PC-3 (cell line): Measurements from ENCODE around the gene VARS2. TPM values are rescaled to one million over a fixed set of nuclear protein-coding genes. Genes with fewer than 3 reads are reported as not detected.
"Not testable (repeated sequence)": the region's sequence is repeated elsewhere in the genome, so short reads cannot be mapped to it uniquely, and the experiment has no call there.

Experiments used
- ATAC-seq: fragments of 200-7000 bp; cut with Tn5 transposase; 2 replicates; pipeline ENCODE4 v1.9.1; 2020; ENCODE audit warnings: mild to moderate bottlenecking, moderate library complexity
- BruUV-seq: library from RNA; stranded (reverse); fragments of 400-500 nt; replicated peaks from 2 replicates; lab custom pipeline; 2021; lab: Mats Ljungman, UMichigan
- CTCF ChIA-PET: fragments of 300-600 bp; sonication (Branson Sonifier 250); formaldehyde crosslinking; loops from one replicate; lab custom pipeline; 2022; ENCODE audit warnings: antibody characterized with exemption; lab: Charles Lee
- POLR2A ChIA-PET: fragments of 300-600 bp; sonication (Branson Sonifier 250); formaldehyde crosslinking; loops from one replicate; lab custom pipeline; 2022; ENCODE audit warnings: antibody characterized with exemption; ENCODE audit not compliant: unreplicated experiment; lab: Charles Lee
- DNase-seq: peaks from one replicate; pipeline ENCODE4 v3.0.0-alpha.2; 2015
- H2AFZ ChIP-seq: fragments of 300-600 bp; sonication (generic); 2 replicates; pipeline ENCODE4 v1.6.0; 2016; ENCODE audit warnings: antibody characterized with exemption, low read length
- H3F3A ChIP-seq: fragments of 300-600 bp; sonication (generic); one replicate; pipeline ENCODE4 v1.6.0; 2017; ENCODE audit warnings: antibody characterized with exemption, low read length, control low read depth, mild to moderate bottlenecking; ENCODE audit not compliant: unreplicated experiment
- H3K27ac ChIP-seq: fragments of 300-600 bp; sonication (generic); 2 replicates; pipeline ENCODE4 v1.5.1; 2016; ENCODE audit warnings: mild to moderate bottlenecking, low read length
- H3K27me3 ChIP-seq: fragments of 300-600 bp; sonication (generic); 2 replicates; pipeline ENCODE4 v1.6.1; 2016; ENCODE audit warnings: low read length, mixed read lengths
- H3K36me3 ChIP-seq: fragments of 300-600 bp; sonication (generic); 2 replicates; pipeline ENCODE4 v1.6.1; 2016; ENCODE audit warnings: low read depth, mixed run types, low read length, mixed read lengths
- H3K4me1 ChIP-seq: fragments of 300-600 bp; sonication (generic); 2 replicates; pipeline ENCODE4 v1.5.1; 2016; ENCODE audit warnings: low read length; ENCODE audit not compliant: insufficient read depth
- H3K4me2 ChIP-seq: fragments of 300-600 bp; sonication (generic); 2 replicates; pipeline ENCODE4 v1.6.0; 2016; ENCODE audit warnings: low read length
- H3K4me3 ChIP-seq: fragments of 300-600 bp; sonication (generic); 2 replicates; pipeline ENCODE4 v1.5.1; 2016; ENCODE audit warnings: mild to moderate bottlenecking, low read length, mixed read lengths
- H3K79me2 ChIP-seq: fragments of 300-600 bp; sonication (generic); 2 replicates; pipeline ENCODE4 v1.6.1; 2017; ENCODE audit warnings: low read length, mixed read lengths
- H3K9ac ChIP-seq: fragments of 300-600 bp; sonication (generic); 2 replicates; pipeline ENCODE4 v1.6.0; 2016; ENCODE audit warnings: mild to moderate bottlenecking, low read length
- H3K9me2 ChIP-seq: fragments of 300-600 bp; sonication (generic); replicated peaks from 2 replicates; pipeline ENCODE4 v1.6.1; 2016; ENCODE audit warnings: mixed run types, low read length, mixed read lengths
- H3K9me3 ChIP-seq: fragments of 300-600 bp; sonication (generic); 2 replicates; pipeline ENCODE4 v1.6.1; 2016; ENCODE audit warnings: low read length, mixed read lengths
- H4K20me1 ChIP-seq: fragments of 300-600 bp; sonication (generic); 2 replicates; pipeline ENCODE4 v1.6.1; 2016; ENCODE audit warnings: low read length, mixed read lengths
- EZH2 ChIP-seq: fragments of 300-600 bp; sonication (generic); IDR thresholded peaks from one replicate; pipeline ENCODE4 v1.6.1; 2017; ENCODE audit warnings: antibody characterized with exemption, mild to moderate bottlenecking, low read length; ENCODE audit not compliant: unreplicated experiment
- EZH2phosphoT487 ChIP-seq: fragments of 300-600 bp; sonication (generic); IDR thresholded peaks from 2 replicates; pipeline ENCODE4 v1.6.1; 2018; ENCODE audit warnings: mild to moderate bottlenecking, antibody characterized with exemption, low read length, borderline replicate concordance
- intact Hi-C: fragments of 100-400 bp; cut with micrococcal nuclease; formaldehyde crosslinking; loops from 2 replicates; pipeline ENCODE4 v1.9.0; 2023
- total RNA-seq: library from RNA; depleted of rRNA; stranded (reverse); fragments of >200 nt; gene quantifications from 2 replicates; pipeline ENCODE4 v1.2.3, GENCODE V29; 2014
- TF ChIP-seq, protein P1 (sequence below): fragments of 300-600 bp; sonication (generic); conservative IDR thresholded peaks from 2 replicates; pipeline ENCODE4 v1.5.1; 2017; ENCODE audit warnings: antibody characterized with exemption, low read depth, mild to moderate bottlenecking, low read length

Gene VARS2
- total RNA-seq, 1 experiment from 2014 or later: 66.5 TPM

DNA sequence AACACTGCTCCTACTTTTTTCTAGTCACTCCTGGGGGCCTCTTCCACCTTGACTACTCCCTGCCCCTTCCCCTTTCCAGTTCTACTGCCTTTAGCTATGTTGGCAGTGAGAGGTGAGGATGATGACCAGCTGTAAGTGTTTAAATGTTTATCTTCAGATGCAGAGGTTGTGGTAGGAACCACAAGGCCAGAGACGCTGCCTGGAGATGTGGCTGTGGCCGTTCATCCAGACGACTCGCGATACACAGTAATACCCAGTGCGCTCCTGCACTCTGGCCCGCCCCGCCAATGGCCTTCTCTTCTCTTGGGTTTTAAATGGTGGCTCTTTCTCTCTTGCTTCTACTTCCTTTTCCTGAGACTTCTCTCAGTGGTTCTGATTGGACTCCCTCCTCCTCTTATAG, 4.6 kb downstream of the VARS2 start:
- Histone ChIP-seq H3K79me2 (peaks cover 11% of the 10 kb centered on the region), H3K36me3 (peaks cover 24% of the 10 kb centered on the region), H3K4me3 (no peak overlapping the region), H3K9me3 (no peaks in the 10 kb centered on the region), H4K20me1 (no peaks in the 10 kb centered on the region), H3K4me1 (peaks cover 46% of the 10 kb centered on the region), H3K9ac (no peak overlapping the region), H3K27ac (no peak overlapping the region), H3K4me2 (no peak overlapping the region), H3K9me2 (no peaks in the 10 kb centered on the region), H2AFZ (no peak overlapping the region), H3K27me3 (no peaks in the 10 kb centered on the region), H3F3A (no peaks in the 10 kb centered on the region)
- intact Hi-C loops: no loop called here
- DNase-seq (no peak), ATAC-seq (no peak)
- ChIA-PET CTCF (interaction anchor here (0.6 kb wide), 1 partner anchor 152 kb away, joined by 3 read pairs; no protein-coding TSS in a partner anchor), POLR2A (no interaction called here)
- BruUV-seq: no TSS peak
- no peak for TF ChIP-seq EZH2phosphoT487
- TF ChIP-seq EZH2: no peak
- TF ChIP-seq, protein P1, sequence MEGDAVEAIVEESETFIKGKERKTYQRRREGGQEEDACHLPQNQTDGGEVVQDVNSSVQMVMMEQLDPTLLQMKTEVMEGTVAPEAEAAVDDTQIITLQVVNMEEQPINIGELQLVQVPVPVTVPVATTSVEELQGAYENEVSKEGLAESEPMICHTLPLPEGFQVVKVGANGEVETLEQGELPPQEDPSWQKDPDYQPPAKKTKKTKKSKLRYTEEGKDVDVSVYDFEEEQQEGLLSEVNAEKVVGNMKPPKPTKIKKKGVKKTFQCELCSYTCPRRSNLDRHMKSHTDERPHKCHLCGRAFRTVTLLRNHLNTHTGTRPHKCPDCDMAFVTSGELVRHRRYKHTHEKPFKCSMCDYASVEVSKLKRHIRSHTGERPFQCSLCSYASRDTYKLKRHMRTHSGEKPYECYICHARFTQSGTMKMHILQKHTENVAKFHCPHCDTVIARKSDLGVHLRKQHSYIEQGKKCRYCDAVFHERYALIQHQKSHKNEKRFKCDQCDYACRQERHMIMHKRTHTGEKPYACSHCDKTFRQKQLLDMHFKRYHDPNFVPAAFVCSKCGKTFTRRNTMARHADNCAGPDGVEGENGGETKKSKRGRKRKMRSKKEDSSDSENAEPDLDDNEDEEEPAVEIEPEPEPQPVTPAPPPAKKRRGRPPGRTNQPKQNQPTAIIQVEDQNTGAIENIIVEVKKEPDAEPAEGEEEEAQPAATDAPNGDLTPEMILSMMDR: no peak

- no peaks in the 10 kb centered on the region for H4K20me1 ChIP-seq
- H3K4me3 ChIP-seq: peak overlapping the region; percentile 1; the same call in 1 of the 2 replicates
- H3K27ac ChIP-seq: peak overlapping the region; percentile 53
- DNase-seq: peak; percentile 77
- H3K4me2 ChIP-seq: peak overlapping the region; percentile 63
- no peaks in the 10 kb centered on the region for H3K27me3 ChIP-seq
- peaks cover 41% of the 10 kb centered on the region for H3K36me3 ChIP-seq
- H2AFZ ChIP-seq: no peak overlapping the region
- intact Hi-C loops: no loop called here
- H3K4me1 ChIP-seq: peaks cover 38% of the 10 kb centered on the region
- no peaks in the 10 kb centered on the region for H3K9me3 ChIP-seq
- no peak overlapping the region for H3K9ac ChIP-seq
- ChIA-PET CTCF (interaction anchor here (1.6 kb wide), 1 partner anchor 148 kb away, joined by 9 read pairs; no protein-coding TSS in a partner anchor), POLR2A (interaction anchor here (0.5 kb wide), 1 partner anchor 132 kb away, joined by 3 read pairs; no protein-coding TSS in a partner anchor)
- peaks cover 8% of the 10 kb centered on the region; the same call in 1 of the 2 replicates for H3K79me2 ChIP-seq
- no TSS peak for BruUV-seq
- ATAC-seq: peak; percentile 82
- H3K9me2 ChIP-seq: no peaks in the 10 kb centered on the region
- TF ChIP-seq EZH2phosphoT487: no peak
- TF ChIP-seq, protein P1: peak; percentile 40
- TF ChIP-seq EZH2: no peak
- H3F3A ChIP-seq: no peaks in the 10 kb centered on the region
Measured at GRCh38 chr6:30922447-30922852, 8.4 kb downstream of the VARS2 start.

DNA sequence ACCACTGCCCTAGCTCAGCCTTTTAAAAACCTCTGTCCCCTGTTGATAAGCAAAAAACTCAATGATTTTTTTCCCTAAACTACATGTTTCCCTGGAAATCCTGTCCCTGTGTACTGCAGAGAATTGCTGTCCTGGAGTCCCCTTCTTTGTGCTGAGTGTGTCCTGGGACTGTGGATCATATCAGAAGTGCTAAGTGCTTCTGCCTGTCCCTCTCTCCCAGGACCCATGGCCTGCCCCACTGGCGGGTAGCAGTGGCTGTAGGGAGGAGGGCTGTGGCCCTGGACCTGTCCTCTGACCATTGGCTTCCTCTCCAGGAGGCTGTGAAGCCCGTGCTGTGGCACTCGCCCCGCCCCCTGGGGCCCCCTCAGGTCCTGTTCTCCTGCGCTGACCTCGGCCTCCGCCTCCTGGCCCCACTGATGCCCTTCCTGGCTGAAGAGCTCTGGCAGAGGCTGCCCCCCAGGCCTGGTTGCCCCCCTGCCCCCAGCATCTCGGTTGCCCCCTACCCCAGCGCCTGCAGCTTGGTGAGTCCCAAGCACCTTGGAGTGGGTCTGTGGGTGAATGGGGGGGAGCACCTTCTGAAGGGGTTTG, 10.1 kb downstream of the VARS2 start:
- H4K20me1 ChIP-seq, ATAC-seq, H3K9ac ChIP-seq, BruUV-seq, POLR2A ChIA-PET, H3F3A ChIP-seq, H3K4me3 ChIP-seq, H3K9me2 ChIP-seq, H3K27ac ChIP-seq, H3K9me3 ChIP-seq, CTCF ChIA-PET, intact Hi-C loops, H3K79me2 ChIP-seq, DNase-seq, H3K4me2 ChIP-seq, H2AFZ ChIP-seq, H3K27me3 ChIP-seq: not testable (repeated sequence)
- peaks cover 38% of the 10 kb centered on the region for H3K4me1 ChIP-seq
- peaks cover 48% of the 10 kb centered on the region for H3K36me3 ChIP-seq
